SIG-M5 treated with dmso at 0.1 percent for 504 hours (cell line): ENCODE results near the gene BLMH.
"Not testable (repeated sequence)": the region's sequence is repeated elsewhere in the genome, so short reads cannot be mapped to it uniquely, and the experiment has no call there.

Experiments
- DNase-seq: peaks from one replicate; lab custom pipeline; 2025; ENCODE audit not compliant: unreplicated experiment; lab: John Stamatoyannopoulos, UW

BLMH gene

DNA sequence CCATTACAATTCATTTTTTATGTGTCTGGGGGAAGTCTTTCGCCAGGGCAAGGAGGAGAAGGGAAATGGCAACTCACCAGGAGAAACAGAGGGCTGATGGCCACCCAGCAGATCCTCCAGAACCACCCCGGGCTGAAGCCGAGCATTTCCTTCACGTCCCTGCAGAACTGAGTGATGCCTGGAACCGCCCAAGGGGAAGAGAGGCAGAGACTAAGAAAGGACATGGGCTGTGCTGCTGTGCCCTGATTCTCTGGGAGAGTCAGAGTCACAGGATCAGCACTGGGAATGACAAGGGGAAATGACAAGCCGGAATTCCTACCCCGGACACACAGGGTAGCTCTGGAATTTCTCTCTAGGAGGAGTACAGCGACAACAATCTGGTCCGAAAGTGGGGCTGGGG is 84.1 kb downstream of the BLMH start:
- no peak for DNase-seq

DNA sequence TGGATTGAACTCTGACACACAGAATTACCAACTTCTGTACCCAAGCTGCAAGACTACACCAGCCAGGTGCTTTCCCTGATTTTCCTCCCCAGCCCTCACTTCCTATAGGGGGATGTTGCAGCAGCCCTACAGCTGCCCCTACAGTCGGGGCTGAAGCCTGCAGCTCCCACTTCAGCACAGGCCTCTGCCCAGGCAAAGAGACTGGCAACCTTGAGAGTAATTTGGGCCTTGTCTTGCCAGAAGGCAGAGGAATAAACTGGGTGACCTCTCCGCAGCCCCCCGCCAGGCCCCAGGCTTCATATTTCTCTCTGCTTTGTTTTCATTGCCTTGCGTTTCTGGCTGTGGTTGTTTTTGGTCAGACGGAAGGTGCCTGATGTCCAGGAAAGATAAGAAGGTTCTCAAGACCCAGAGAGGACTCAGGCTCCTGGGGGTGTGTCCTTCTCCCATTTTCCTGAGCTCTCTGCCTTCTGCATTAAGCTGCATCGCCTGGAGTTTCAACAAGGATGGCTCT is 88.2 kb downstream of the BLMH start:
- no peak for DNase-seq

DNA sequence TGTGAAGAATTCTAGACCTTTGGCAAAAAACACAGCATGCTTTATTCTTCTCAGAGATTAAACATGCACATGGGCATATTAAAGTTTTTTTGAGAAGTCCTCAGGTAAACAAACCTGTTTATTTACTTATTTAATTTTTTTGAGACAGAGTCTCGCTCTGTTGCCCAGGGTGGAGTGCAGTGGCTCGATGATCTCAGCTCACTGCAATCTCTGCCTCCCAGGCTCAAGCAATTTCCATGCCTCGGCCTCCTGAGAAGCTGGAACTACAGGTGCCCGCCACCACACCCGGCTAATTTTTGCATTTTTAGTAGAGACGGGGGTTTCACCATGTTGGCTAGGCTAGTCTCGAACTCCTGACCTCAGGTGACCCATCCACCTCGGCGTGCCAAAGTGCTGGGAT is 91.1 kb downstream of the BLMH start:
- not testable (repeated sequence) for DNase-seq

DNA sequence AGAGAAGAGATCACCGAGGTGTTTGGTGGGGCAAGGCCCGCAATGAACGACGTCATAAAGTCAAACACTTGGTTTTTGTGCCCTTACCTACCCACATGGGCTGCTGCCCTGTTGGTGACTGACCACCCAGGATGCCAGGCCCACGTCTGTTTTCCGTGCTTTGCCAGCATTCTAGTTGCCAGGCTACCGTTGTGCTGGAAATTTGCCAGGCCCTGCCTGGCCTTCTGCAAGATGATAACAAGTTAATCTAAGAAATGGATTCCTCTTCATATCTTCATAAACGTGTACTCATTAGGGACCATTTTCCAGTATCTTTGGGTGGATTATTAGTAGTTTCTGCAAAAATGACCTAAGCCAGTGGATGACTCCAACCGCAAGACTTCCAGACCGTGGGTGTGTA is 91.6 kb downstream of the BLMH start:
- no peak for DNase-seq

DNA sequence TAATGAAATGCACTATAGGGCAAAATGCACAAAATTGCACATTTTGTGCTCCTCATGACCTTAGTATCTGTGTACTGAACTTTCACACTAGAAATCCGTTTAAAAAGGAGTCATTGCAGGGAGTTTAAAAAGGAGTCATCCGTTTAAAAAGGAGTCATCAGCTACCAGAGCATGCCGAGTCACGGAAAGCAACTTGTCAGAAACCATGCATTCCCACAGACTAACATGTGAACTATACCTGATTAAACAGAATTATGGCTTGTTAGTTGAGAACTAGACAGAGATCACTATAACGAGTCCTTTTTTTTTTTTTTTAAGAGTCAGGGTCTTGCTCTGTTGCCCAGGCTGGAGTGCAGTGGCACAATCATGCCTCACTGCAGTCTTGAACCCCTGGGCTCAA is 92.1 kb downstream of the BLMH start:
- no peak for DNase-seq
